ENCODE results near the gene FBXO7. TPM values are rescaled to one million over a fixed set of nuclear protein-coding genes. Genes with fewer than 3 reads are reported as not detected.

Gene FBXO7
- total and polyA plus RNA-seq, 7 donors, result 25.6 to 49.8 (median 28.2) TPM

DNA sequence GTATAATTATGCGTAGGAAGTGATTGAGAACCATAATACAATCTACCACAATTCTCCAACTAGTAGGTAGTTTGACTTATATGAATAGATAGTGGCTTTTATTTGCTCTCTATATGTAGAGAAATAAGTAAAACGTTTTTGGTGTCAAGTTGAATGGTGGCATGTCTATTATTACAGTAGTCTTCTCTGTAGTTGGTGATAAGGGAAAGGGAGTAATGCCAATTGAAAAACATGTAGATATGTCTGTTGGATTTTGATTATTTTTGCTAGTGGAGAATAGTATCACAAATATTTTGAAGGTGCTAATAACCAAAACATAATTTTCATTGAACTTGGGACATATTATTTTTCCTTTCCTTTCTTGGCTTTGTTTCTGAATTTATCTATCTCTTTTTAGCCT, 17.5 kb downstream of the FBXO7 start:
- H3K27ac ChIP-seq, result no peak overlapping the region
- no peak overlapping the region for H3K4me3 ChIP-seq
- TF ChIP-seq, protein P1, sequence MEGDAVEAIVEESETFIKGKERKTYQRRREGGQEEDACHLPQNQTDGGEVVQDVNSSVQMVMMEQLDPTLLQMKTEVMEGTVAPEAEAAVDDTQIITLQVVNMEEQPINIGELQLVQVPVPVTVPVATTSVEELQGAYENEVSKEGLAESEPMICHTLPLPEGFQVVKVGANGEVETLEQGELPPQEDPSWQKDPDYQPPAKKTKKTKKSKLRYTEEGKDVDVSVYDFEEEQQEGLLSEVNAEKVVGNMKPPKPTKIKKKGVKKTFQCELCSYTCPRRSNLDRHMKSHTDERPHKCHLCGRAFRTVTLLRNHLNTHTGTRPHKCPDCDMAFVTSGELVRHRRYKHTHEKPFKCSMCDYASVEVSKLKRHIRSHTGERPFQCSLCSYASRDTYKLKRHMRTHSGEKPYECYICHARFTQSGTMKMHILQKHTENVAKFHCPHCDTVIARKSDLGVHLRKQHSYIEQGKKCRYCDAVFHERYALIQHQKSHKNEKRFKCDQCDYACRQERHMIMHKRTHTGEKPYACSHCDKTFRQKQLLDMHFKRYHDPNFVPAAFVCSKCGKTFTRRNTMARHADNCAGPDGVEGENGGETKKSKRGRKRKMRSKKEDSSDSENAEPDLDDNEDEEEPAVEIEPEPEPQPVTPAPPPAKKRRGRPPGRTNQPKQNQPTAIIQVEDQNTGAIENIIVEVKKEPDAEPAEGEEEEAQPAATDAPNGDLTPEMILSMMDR (IDR thresholded peaks at IDR 0.05), result no peak
- no peak for DNase-seq
- H3K9me3 ChIP-seq, result no peaks in the 10 kb centered on the region
- no peaks in the 10 kb centered on the region for H3K27me3 ChIP-seq (ENCODE audit: insufficient read depth in 3 of 3, low read length in 2 of 3)
- intact Hi-C loops (cut with DNase I), result no loop called here
- no peaks in the 10 kb centered on the region for H3K4me1 ChIP-seq
- ATAC-seq, result no peak
- WGBS, 3 donors, result 85 to 93% (median 89%) methylated on average over 2 of the region's 2 CpGs
- peaks cover 8 to 99% of the 10 kb centered on the region in 2 donors for H3K36me3 ChIP-seq (ENCODE audit: insufficient read depth in 1 of 2, low read depth in 1 of 2)

DNA sequence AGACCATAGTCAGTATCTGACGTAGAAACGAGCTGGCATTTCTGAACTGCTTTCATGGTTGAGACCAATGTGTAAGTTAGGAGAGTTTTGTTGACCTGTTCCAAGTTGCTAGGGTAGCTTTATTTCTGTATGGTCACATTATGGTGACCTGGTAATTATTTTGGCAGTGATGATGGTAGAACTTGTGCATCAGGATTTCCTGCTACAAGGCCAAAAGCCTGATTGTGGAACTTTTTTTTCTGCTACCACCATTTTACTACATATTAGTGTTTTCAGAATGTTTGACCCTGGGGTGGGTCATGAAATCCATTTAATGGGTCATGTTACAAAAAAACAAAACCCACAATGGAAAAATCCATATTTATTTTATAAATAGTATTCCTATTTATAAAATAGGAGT, 18.9 kb downstream of the FBXO7 start:
- TF ChIP-seq, protein P1 (IDR thresholded peaks at IDR 0.05), result no peak
- H3K9me3 ChIP-seq, result no peaks in the 10 kb centered on the region
- DNase-seq (no peak), ATAC-seq (no peak)
- no peak overlapping the region for H3K27ac ChIP-seq
- intact Hi-C loops (cut with DNase I), result no loop called here
- no peaks in the 10 kb centered on the region for H3K27me3 ChIP-seq (ENCODE audit: insufficient read depth in 3 of 3, low read length in 2 of 3)
- peaks cover 8 to 100% of the 10 kb centered on the region in 2 donors for H3K36me3 ChIP-seq (ENCODE audit: insufficient read depth in 1 of 2, low read depth in 1 of 2)
- no peaks in the 10 kb centered on the region for H3K4me1 ChIP-seq
- WGBS, 3 donors, result 92 to 94% (median 93%) methylated on average over 2 of the region's 2 CpGs
- H3K4me3 ChIP-seq, result no peak overlapping the region

DNA sequence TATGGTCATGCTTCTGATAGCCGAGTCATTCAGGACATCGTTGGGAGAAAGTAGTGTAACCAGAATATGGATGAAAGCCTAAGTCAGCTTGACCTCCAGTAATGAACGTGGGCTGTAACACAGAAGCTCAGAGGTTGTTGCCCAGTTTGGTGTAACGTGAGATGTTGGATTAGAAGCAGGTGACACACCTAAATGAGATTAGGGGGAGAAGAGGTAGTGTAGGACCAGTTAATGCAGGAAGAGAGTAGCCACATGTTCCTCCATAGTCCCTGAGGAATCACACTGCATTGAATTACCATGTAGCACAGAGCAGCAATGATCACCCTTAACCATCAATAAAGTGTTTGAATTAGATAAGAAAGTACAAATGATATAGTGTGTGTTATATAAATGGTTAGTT, 20.4 kb downstream of the FBXO7 start:
- Histone ChIP-seq H3K4me3 (no peak overlapping the region), H3K27ac (no peak overlapping the region), H3K27me3 (ENCODE audit: insufficient read depth in 3 of 3, low read length in 2 of 3) (no peaks in the 10 kb centered on the region), H3K9me3 (no peaks in the 10 kb centered on the region), H3K36me3 (ENCODE audit: insufficient read depth in 1 of 2, low read depth in 1 of 2) (peaks cover 10 to 97% of the 10 kb centered on the region in 2 donors), H3K4me1 (no peaks in the 10 kb centered on the region)
- no peak for ATAC-seq
- DNase-seq, result no peak
- intact Hi-C loops (cut with DNase I), result no loop called here
- 51 to 66% (median 52%) methylated on average over 4 of the region's 4 CpGs for WGBS, 3 donors
- TF ChIP-seq, protein P1 (IDR thresholded peaks at IDR 0.05), result no peak

DNA sequence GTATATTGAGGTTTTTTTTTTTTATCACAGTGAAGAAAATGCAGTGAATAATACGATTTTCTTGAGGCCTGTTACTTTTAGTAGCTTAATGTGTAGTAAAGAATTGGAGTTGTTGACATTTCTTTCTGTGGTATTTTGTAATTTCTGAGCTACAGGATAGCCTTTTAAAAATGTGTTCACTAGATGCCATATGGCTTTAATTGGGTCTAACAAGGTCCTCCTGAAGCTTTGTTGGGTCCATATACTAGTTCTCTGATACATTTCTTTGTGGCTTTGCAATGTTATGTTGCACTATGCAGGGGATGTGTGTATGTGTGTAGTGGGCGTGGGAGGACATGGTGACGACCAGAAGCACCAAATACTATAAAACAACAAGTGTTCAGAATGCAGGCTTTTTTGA, 25.1 kb downstream of the FBXO7 start:
- Histone ChIP-seq H3K9me3 (no peaks in the 10 kb centered on the region), H3K27me3 (ENCODE audit: insufficient read depth in 3 of 3, low read length in 2 of 3) (no peaks in the 10 kb centered on the region), H3K27ac (no peak overlapping the region), H3K36me3 (ENCODE audit: insufficient read depth in 1 of 2, low read depth in 1 of 2) (peaks cover 6 to 51% of the 10 kb centered on the region in 2 donors), H3K4me3 (no peak overlapping the region), H3K4me1 (no peaks in the 10 kb centered on the region)
- WGBS, 3 donors, result 66 to 87% (median 85%) methylated on average over 3 of the region's 3 CpGs
- ATAC-seq (no peak), DNase-seq (no peak)
- TF ChIP-seq, protein P1 (IDR thresholded peaks at IDR 0.05), result no peak
- intact Hi-C loops (cut with DNase I), result no loop called here

Measured in psoas muscle (tissue), 8 donors.